HG03442 (cell line): Measurements from ENCODE around the gene ASGR2.
A peak's percentile ranks its signal among the peaks of the same experiment; 100 is the strongest.
"Not testable (repeated sequence)": the region's sequence is repeated elsewhere in the genome, so short reads cannot be mapped to it uniquely, and the experiment has no call there.

Experiments used
- ATAC-seq: cut with Tn5 transposase; IDR thresholded peaks from one replicate; pipeline ENCODE4 v1.9.1; 2021; ENCODE audit warnings: mild to moderate bottlenecking, moderate library complexity; ENCODE audit not compliant: unreplicated experiment

The ASGR2 gene

DNA sequence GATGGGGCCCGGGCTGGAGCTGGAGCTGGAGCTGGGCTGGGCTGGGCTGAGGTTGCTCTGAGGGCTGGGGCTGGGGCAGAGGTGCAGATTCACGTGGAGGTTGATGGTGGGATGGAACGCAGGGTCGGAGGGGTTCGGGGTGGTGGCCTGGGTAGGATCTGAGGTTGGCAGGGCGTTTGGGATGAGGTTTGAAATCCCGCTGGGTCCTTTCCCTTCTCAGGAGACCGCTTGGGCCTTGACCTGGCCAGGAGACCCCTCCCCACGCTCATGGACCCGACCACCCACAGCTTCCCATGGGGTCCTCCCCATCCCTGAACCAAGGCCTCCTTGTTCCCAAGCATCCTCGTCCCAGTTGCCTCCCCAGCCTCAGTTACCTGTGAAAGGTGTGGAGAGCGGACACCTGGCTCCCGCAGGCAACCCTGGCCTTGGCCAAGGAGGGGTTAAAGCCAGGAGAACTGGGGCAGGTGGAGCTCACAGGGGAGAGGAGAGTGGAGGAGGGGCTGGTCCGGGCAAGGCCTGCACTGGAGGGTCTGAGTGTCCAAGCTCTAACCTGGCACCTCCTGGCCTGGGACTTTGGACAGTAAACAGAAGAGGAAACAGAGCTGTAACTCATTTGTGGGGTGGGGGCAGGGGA, at the start of gene ASGR2:
TSS of gene ASGR2 (minus strand) at position 582 of the 634 bp plus-strand sequence. CDS start 582 bp downstream, outside the sequence.
- no peak for ATAC-seq

- ATAC-seq = not testable (repeated sequence)
Observed at GRCh38 chr17:7159571-7159970, 44.9 kb upstream of the ASGR2 start.

- ATAC-seq = not testable (repeated sequence)
Observed at GRCh38 chr17:7158424-7158823, 43.8 kb upstream of the ASGR2 start.

- no peak for ATAC-seq
Observed at GRCh38 chr17:7156342-7156940, 41.8 kb upstream of the ASGR2 start.

GRCh38 chr17:7147772-7148171, 33.1 kb upstream of the ASGR2 start:
- no peak for ATAC-seq

- ATAC-seq = no peak
Observed at GRCh38 chr17:7146115-7146514, 31.5 kb upstream of the ASGR2 start.

GRCh38 chr17:7144213-7144612, 29.6 kb upstream of the ASGR2 start:
- ATAC-seq = no peak

GRCh38 chr17:7141824-7142223, 27.2 kb upstream of the ASGR2 start:
- ATAC-seq = no peak

GRCh38 chr17:7139400-7139799, 24.8 kb upstream of the ASGR2 start:
- ATAC-seq = no peak

GRCh38 chr17:7138800-7139381, 24.3 kb upstream of the ASGR2 start:
- ATAC-seq = no peak

- no peak for ATAC-seq
Observed at GRCh38 chr17:7137171-7137943, 22.7 kb upstream of the ASGR2 start.

DNA sequence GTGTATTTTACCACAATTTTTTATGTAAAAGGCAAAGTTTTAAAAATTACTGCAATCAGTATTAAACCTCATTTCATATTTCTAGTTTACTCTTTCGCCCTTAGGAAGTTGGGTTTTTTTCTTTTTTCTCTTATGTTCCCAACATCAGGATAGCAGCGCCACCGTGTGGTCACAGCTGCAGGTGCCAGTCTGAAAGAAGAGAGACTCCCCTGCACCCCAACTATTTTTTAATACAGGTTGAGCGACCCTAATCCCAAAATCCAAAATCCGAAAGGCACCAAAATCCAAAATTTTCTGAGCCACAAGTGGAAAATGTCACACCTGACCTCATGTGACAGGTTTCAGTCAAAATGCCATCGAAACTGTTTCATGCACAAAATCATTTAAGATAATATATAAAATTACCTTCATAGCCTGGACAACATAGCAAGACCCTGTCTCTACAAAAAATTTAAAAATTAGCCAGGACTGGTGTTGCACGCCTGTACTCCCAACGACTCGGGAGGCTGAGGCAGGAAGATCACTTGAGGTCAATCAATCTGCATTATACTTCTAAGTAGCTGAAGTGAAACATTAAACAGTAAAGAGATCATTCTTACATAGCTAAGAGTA, 21.8 kb upstream of the ASGR2 start:
- ATAC-seq = no peak

- no peak for ATAC-seq
Observed at GRCh38 chr17:7133916-7134315, 19.3 kb upstream of the ASGR2 start.

DNA sequence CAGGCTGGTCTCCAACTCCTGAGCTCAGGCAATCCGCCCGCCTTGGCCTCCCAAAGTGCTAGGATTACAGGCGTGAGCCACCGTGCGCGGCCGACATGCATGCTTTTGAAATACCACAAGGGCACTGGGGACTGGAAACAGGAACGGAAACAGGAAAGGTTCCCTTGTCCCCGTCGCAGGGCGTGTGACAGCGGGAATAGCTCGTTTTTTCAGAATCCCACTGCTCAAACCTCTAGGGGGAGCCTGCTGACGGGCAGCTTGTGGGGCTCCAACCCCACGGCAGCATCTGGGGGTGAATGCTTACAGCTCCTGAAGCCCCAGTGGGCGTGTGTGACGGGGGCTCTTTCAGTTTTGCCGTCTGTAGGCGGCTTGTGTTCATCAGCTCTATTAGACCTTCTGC, 18.8 kb upstream of the ASGR2 start:
- no peak for ATAC-seq

DNA sequence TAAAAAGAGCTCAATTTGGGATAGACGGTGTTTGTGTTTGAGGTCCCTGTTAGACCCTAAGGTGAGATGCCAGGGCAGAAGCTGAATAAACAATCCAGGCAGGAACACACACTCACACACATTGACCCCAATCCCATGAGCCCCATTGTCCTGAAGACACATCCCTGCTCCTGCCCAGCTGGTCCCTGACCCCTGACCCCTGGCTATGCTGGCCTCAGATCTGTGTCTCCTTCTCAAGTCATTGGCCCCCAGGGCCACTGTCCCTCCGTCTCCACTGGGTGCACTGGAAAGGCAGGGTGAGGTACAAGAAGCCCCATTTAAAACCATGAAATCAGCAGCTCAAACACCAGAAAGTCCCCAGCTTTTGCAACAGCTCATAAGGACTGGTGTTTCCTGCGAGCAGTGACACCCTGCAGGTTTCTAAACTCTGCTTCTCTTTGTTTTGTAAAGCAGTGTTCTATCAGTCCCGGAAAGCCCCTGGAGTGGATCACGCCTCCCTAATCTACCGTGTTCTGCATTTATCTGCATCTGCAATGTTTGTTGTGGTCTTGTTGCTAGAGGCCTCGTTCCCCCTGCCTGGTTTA, 18.0 kb upstream of the ASGR2 start:
- ATAC-seq = peak; percentile 66

- ATAC-seq = no peak
Observed at GRCh38 chr17:7131423-7131791, 16.8 kb upstream of the ASGR2 start.

- ATAC-seq = no peak
Observed at GRCh38 chr17:7130621-7131422, 16.2 kb upstream of the ASGR2 start.

- no peak for ATAC-seq
Observed at GRCh38 chr17:7129311-7129710, 14.7 kb upstream of the ASGR2 start.

DNA sequence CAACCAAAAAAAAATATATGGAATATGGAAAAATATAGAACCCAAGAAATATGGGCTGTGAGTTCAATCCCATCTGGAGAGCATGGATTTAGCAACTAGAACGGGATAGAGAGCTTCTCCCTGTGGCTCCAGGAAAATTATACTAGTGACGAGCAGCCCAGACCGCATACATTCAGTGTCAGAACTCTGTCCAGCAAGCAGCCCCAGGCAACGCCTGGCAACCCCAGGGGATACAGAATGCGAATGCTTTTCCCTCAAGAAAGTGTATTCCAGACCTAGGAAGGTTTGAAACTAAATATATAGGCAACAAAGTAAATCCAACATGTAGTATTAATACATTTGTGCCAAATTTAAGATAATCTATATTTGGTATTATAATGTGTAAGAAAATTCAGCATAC, 13.5 kb upstream of the ASGR2 start:
- ATAC-seq = no peak

GRCh38 chr17:7127501-7127900, 12.9 kb upstream of the ASGR2 start:
- ATAC-seq = not testable (repeated sequence)
